Hippocampal formation (tissue), 2 donors: Measurements from ENCODE around the gene MSL1.
A peak's percentile ranks its signal among the peaks of the same experiment; 100 is the strongest.
"Not testable (repeated sequence)": the region's sequence is repeated elsewhere in the genome, so short reads cannot be mapped to it uniquely, and the experiment has no call there.

ENCODE experiments used
- DNase-seq, 2 donors: peaks; one replicate each; lab custom pipeline; 2025; lab: John Stamatoyannopoulos, UW

MSL1 gene

GRCh38 chr17:40124279-40125141 is 2.7 kb downstream of the MSL1 start:
- no peak for DNase-seq

GRCh38 chr17:40129498-40129897 is 7.7 kb downstream of the MSL1 start:
- DNase-seq, result no peak

DNA sequence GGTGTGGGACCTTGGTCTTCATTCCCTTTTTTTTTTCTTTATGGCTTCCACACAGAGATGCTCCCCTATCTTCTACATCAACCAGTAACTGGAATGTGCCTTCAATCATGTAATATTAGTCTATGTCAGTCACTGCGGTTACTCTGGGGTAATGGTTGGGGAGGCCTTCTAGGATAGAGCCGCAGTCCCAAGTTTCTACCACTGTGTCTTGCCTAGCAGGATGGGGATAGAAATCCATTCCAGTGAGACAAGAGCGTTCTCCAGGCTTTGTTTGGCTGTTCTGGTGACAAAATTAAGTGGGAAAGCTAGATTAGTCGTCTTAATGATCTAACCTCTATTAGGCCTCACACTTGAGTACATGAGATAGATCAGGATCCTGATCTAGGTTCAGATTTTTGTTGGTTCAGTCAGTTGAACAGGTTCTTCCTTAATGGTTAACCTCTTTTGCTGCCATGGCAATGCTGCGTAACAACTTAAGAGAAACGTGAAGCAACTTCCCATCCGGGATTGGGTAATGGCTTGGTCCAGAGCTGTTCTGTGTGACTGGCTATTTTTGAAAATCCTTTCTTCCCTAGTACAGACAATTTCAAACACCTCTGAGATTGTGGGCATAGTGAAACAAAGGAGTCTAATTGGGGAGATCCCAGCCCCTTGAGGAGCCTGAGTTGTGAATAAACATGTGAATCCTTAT is 8.7 kb downstream of the MSL1 start:
- no peak for DNase-seq

DNA sequence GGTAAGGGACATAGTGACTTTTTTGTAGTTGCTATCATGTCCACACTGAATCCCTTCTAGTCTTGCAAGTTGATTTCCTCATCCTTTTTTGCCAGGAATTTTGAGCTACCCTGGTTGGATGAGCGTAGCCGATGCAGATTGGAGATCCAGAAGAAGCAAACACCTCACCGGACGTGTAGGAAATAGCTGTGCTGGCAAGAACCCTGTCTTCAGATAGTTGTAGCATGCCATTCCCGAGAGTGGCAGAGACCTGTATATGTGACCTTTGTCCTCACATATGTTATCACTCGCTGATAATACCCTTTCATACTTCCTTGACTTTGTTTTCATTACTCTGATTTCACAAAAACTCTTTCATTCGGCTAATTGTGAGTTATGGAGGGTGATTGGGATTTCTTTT is 12.4 kb downstream of the MSL1 start:
- no peak for DNase-seq

DNA sequence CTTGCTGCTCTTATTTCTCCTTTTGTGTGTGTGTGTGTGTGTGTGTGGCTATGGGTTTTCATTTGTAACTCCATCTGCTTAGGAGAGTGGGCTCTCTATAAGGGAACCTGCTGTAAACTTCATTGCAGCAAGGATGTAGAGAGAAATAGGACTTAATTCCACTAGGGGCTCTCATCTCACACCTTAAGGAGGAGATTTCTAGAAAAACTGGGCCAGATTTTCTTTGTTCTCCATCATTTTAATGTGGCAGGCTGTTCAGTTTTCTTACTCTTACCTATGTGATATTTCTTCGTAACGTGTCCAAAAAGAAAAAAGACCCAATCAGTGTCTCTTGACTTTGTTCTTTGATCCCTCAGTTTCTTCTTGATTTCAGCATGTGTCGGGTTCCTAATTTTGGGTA is 14.0 kb downstream of the MSL1 start:
- no peak for DNase-seq

GRCh38 chr17:40139566-40140058 is 17.8 kb downstream of the MSL1 start:
- DNase-seq, result no peak

GRCh38 chr17:40143166-40143565 is 21.4 kb downstream of the MSL1 start:
- DNase-seq, result not testable (repeated sequence)

GRCh38 chr17:40145476-40145875 is 23.7 kb downstream of the MSL1 start:
- no peak for DNase-seq

DNA sequence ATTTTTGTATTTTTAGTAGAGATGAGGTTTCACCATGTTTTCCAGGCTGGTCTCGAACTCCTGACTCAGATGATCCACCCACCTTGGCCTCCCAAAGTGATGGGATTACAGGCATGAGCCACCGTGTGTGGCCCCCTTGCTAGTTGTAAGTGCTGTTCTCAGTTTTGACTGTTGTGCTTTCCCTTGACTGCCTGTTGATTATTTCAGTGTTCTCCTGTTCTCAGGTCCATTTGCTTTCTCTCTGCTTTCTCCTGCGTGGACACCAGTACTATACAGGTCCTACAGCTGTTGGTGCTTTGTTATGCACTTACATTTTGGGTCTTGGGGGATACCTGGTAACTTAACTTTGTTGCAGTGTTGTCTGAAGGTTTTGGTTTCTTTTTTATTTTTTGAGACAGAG is 26.8 kb downstream of the MSL1 start:
- no peak for DNase-seq

GRCh38 chr17:40150276-40150675 is 28.5 kb downstream of the MSL1 start:
- DNase-seq, result no peak

DNA sequence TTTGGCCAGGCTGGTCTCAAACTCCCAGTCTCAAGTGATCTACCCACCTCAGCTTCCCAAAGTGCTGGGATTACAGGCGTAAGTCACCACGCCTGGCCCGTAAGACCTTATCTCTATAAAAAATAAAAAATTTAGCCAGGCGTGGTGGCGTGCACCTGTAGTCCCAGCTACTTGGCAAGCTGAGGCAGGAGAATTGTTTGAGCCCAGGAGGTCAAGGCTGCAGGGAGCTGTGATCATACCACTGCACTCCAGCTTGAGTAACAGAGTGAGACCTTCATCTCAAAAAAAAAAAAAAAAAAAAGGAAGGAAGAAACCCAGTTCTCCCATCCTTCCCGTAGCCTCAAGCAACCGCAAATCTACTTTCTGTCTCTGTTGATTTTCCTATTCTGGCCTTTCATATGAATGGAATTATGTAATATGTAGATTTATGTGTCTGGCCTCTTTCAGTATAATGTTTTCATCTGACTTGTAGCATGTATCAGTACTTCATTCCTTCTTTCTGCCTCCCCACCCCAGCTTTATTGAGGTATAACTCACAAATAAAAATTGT is 29.7 kb downstream of the MSL1 start:
- no peak for DNase-seq

DNA sequence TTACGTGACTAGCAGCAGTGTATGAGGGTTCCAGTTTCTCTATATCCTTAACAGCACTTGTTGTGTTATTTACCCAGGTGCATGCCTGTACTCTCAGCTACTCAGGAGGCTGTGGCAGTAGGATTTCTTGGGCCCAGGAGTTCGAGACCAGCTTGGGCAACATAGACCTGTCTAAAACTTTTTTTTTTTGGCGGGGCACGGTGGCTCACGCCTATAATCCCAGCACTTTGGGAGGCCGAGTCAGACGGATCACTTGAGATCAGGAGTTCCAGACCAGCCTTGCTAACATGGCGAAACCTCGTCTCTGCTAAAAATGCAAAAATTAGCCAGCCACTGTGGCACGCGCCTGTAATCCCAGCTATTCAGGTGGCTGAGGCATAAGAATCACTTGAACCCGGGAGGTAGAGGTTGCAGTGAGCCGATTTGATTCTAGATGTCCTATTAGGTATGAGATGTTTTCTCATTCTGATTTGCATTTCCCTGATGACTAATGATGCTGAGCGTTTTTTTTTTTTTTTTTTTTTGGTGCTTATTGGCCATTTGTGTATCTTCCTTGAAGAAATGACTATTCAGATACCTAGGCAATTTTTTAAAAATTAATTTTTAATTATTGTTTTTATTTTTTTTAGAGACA is 31.9 kb downstream of the MSL1 start:
- no peak for DNase-seq

DNA sequence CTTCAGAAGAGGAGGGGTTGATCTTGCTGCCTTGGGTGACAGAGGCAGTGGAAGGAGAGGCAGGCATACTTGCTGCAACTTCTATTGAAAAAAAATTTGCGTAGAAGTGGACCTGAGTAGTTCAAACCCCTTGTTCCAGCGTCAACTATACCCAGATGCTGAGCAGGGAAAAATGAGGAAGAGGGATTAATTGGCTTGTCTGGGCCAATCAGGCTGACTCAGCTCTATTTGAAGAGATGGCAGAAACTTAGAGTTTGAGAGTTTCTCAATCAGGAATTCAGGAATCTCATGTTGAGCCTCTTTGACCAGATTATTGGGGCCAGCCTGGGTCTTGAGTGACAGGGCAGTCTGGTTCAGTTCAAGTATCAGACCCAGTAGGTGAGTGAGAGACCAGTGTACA is 36.2 kb downstream of the MSL1 start:
- DNase-seq, result no peak

DNA sequence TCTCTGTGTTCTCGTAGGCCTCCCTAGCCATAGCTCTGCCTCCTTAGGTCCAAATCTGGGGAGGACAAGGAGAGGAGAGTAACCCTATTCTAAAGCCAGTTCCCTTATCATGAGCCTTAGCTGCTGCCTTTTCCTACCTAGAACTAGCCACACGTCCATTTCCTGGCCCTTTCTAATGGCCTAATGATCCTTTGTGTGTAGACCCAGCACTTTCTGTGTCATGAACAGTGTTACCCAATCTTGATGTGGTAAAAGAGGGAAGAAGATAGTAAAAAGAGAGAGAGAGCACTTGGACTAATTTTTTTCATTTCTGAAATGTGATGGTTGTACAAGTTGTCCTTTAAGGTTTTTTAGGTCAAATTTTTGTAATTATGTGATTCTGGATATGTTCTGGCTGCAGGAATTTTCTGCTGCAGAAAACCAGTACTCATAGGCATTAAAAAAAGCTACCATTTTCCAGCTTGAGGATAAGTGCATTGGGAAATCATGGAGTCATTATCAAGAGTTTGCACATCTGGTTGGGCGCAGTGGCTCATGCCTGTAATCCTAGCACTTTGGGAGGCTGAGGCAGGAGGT is 36.8 kb downstream of the MSL1 start:
- no peak for DNase-seq

GRCh38 chr17:40159456-40159855 is 37.7 kb downstream of the MSL1 start:
- DNase-seq, result no peak

DNA sequence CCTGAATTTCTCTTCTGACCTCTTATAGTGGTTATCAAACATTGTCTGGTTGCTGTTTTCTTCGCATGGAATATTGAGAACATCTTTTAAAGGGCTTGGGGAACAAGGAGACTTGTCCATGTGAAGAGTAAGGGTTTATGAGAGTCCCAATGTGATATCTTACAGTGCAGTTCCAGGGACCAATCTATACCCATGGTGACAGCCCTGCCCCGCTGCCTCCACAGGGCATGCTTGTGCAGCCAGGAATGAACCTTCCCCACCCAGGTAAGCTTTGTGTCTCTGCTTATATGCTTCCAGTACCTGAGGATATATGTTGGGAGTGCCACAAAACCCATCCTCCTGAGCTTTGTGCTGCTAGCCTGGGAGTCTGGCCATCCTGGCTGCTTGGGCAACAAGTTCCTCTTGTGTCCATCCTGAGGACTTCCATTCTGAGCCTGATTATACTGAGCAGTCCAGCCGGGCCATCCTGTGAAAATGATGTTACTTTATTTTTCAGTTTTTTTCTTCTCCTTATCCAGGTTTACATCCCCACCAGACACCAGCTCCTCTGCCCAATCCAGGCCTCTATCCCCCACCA is 46.0 kb downstream of the MSL1 start:
- no peak for DNase-seq

- peak in 1 of 2 donors; percentile 84 for DNase-seq
These were observed 46.6 kb downstream of the MSL1 start for GRCh38 chr17:40168262-40168832.

GRCh38 chr17:40170325-40170724 is 48.6 kb downstream of the MSL1 start:
- no peak for DNase-seq

GRCh38 chr17:40171750-40172149 is 50.0 kb downstream of the MSL1 start:
- DNase-seq, result no peak

DNA sequence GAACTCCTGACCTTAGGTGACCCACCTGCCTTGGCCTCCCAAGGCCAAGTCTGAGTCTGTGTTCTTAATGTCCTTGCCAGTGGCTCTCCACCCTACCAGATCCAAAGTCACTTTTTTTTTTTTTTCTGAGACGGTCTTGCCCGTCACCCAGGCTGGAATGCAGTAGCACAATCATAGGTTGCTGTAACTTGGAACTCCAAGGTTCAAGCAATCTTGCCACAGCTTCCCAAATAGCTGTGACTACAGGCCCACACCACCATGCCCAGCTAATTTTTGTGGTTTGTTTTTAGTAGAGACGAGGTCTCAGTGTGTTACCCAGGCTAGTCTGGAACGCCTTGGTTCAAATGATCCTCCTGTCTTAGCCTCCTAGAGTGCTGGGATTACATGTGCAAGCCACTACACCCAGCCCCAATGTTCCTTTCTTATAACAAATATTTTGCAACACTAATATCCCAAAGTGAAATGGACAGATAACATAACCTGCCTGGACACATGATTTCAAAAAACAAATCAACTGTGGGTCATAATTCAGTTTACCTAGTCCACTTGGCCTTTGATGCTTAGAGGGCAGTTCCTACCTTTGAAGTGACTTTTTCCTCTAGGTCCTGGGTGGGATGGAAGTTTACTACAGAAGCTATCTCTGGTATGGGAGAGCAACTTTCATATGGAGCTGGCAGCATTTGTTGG is 51.5 kb downstream of the MSL1 start:
- DNase-seq, result no peak

DNA sequence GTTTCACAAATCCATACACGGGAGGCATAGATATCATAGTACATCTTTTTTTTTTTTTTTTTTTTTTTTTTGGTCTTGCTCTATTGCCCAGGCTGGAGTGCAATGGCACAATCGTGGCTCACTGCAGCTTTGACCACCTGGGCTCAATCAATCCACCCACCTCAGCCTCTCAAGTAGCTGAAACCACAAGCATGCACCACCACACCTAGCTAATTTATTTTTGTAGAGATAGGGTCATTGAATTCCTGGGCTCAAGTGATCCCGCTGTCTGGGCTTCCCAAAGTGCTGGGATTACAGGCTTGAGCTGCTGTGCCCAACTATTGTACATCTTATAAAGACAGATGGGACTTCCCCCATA is 52.0 kb downstream of the MSL1 start:
- DNase-seq, result no peak
